Vagina (tissue), 2 donors: ENCODE measurements around the gene GLB1L2.

Source experiments
- CTCF ChIP-seq, 3 experiments: fragments of 450-650 bp in 2 of 3; fragments of 200-600 bp in 1 of 3; sonication (generic) in 1 of 3; IDR thresholded peaks; one replicate each; pipeline ENCODE4 v1.5.1; 2017 to 2019; ENCODE audit warnings: antibody characterized with exemption in 3 of 3, mild to moderate bottlenecking in 2 of 3, moderate library complexity in 2 of 3
- POLR2A ChIP-seq, 2 donors: fragments of 450-650 bp; IDR thresholded peaks; one replicate each; pipeline ENCODE4 v1.6.1; 2017; ENCODE audit warnings: antibody characterized with exemption in 2 of 2, mild to moderate bottlenecking in 2 of 2, moderate library complexity in 2 of 2
- POLR2AphosphoS5 ChIP-seq, 2 donors: sonication (generic); formaldehyde crosslinking; IDR thresholded peaks; one replicate each; pipeline ENCODE4 v1.9.0; 2017; ENCODE audit warnings: antibody characterized with exemption in 2 of 2, mild to moderate bottlenecking in 2 of 2, low read depth in 1 of 2; ENCODE audit not compliant: insufficient read depth in 1 of 2

- no peak for TF ChIP-seq POLR2A (IDR thresholded peaks at IDR 0.05)
- no peak for TF ChIP-seq CTCF (IDR thresholded peaks at IDR 0.05)
- no peak for TF ChIP-seq POLR2AphosphoS5 (IDR thresholded peaks at IDR 0.05; ENCODE audit: insufficient read depth in 1 of 2, low read depth in 1 of 2)
Measured at GRCh38 chr11:134352111-134352510, 20.3 kb downstream of the GLB1L2 start.
